ENCODE data around the gene PRPSAP1.

The PRPSAP1 gene

DNA sequence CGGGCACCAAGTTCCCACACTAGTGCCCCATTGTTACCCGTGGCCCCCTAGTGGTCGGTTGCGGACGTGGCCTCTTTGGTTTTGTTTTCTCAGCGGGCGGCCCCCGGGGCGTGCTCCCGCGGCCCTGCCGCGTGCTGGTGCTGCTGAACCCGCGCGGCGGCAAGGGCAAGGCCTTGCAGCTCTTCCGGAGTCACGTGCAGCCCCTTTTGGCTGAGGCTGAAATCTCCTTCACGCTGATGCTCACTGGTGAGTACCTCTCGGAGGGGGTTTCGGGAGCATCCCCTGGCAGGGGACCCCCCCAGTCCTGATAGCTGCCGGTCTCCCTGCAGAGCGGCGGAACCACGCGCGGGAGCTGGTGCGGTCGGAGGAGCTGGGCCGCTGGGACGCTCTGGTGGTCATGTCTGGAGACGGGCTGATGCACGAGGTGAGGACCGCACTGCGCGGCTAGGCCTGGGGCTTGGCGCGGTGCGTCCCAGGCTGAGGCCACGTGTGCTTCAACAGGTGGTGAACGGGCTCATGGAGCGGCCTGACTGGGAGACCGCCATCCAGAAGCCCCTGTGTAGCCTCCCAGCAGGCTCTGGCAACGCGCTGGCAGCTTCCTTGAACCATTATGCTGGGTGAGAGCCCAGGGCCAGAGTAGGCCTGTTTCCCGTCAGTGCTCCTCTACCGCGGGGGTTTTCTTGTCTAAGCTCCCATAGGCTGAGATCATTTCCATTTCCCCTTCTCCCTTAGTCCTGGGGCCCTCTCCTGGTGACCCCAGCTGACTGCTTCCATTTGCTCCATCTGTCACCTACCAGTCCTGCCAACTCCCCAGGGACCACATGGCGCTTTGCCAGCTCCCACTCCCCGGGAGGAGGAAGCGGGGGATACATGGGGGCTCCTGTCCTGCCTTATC is 32.4 kb upstream of the PRPSAP1 start:
- TF ChIP-seq CEBPB (IDR thresholded peaks at IDR 0.05) (no peak), NFIC (IDR thresholded peaks at IDR 0.05) (no peak), TCF12 (IDR thresholded peaks at IDR 0.05; ENCODE audit: low read depth) (no peak; the same call in 1 of the 2 replicates), MAX (IDR thresholded peaks at IDR 0.05) (peak; percentile 93), TAF1 (IDR thresholded peaks at IDR 0.05; ENCODE audit: low read depth) (no peak), ZBTB7A (IDR thresholded peaks at IDR 0.05; ENCODE audit: low read depth) (0 out of 2 replicates have a peak, but pooled peaks have one; percentile 18), CREB1 (IDR thresholded peaks at IDR 0.05; ENCODE audit: low read depth) (no peak), EP300 (IDR thresholded peaks at IDR 0.05; ENCODE audit: borderline replicate concordance) (no peak), TEAD4 (IDR thresholded peaks at IDR 0.05) (no peak), YY1 (IDR thresholded peaks at IDR 0.05; ENCODE audit: low read depth) (no peak), RAD21 (IDR thresholded peaks at IDR 0.05; ENCODE audit: low read depth) (peak; percentile 50), EGR1 (IDR thresholded peaks at IDR 0.05) (no peak), FOXM1 (IDR thresholded peaks at IDR 0.05; ENCODE audit: borderline replicate concordance, low read depth) (no peak)
- TF ChIP-seq, protein P1, sequence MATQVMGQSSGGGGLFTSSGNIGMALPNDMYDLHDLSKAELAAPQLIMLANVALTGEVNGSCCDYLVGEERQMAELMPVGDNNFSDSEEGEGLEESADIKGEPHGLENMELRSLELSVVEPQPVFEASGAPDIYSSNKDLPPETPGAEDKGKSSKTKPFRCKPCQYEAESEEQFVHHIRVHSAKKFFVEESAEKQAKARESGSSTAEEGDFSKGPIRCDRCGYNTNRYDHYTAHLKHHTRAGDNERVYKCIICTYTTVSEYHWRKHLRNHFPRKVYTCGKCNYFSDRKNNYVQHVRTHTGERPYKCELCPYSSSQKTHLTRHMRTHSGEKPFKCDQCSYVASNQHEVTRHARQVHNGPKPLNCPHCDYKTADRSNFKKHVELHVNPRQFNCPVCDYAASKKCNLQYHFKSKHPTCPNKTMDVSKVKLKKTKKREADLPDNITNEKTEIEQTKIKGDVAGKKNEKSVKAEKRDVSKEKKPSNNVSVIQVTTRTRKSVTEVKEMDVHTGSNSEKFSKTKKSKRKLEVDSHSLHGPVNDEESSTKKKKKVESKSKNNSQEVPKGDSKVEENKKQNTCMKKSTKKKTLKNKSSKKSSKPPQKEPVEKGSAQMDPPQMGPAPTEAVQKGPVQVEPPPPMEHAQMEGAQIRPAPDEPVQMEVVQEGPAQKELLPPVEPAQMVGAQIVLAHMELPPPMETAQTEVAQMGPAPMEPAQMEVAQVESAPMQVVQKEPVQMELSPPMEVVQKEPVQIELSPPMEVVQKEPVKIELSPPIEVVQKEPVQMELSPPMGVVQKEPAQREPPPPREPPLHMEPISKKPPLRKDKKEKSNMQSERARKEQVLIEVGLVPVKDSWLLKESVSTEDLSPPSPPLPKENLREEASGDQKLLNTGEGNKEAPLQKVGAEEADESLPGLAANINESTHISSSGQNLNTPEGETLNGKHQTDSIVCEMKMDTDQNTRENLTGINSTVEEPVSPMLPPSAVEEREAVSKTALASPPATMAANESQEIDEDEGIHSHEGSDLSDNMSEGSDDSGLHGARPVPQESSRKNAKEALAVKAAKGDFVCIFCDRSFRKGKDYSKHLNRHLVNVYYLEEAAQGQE (IDR thresholded peaks at IDR 0.05; ENCODE audit: low read depth), result no peak
- TF ChIP-seq, protein P2, sequence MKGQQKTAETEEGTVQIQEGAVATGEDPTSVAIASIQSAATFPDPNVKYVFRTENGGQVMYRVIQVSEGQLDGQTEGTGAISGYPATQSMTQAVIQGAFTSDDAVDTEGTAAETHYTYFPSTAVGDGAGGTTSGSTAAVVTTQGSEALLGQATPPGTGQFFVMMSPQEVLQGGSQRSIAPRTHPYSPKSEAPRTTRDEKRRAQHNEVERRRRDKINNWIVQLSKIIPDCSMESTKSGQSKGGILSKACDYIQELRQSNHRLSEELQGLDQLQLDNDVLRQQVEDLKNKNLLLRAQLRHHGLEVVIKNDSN (IDR thresholded peaks at IDR 0.05), result peak; percentile 64

- TF ChIP-seq CREB1 (IDR thresholded peaks at IDR 0.05; ENCODE audit: low read depth) (no peak), ZBTB7A (IDR thresholded peaks at IDR 0.05; ENCODE audit: low read depth) (peak; percentile 36; the same call in 1 of the 2 replicates), EP300 (IDR thresholded peaks at IDR 0.05; ENCODE audit: borderline replicate concordance) (no peak)
These were observed 31.5 kb upstream of the PRPSAP1 start for GRCh38 chr17:76384987-76385891.

- no peak for TF ChIP-seq RAD21 (IDR thresholded peaks at IDR 0.05; ENCODE audit: low read depth)
- TF ChIP-seq EP300 (IDR thresholded peaks at IDR 0.05; ENCODE audit: borderline replicate concordance), result no peak
- TF ChIP-seq FOXM1 (IDR thresholded peaks at IDR 0.05; ENCODE audit: borderline replicate concordance, low read depth), result no peak
- 0 out of 2 replicates have a peak, but pooled peaks have one; percentile 11 for TF ChIP-seq EGR1 (IDR thresholded peaks at IDR 0.05)
- TF ChIP-seq TAF1 (IDR thresholded peaks at IDR 0.05; ENCODE audit: low read depth), result peak; percentile 63; the same call in 1 of the 2 replicates
- peak; percentile 50 for TF ChIP-seq MAX (IDR thresholded peaks at IDR 0.05)
These were observed 30.7 kb upstream of the PRPSAP1 start, which contains the start of gene SPHK1 for GRCh38 chr17:76384222-76384986. Gene SPHK1 (plus strand): TSS chr17:76384609. CDS start chr17:76385645, 1,036 bp downstream.

GRCh38 chr17:76383546-76384221 is 30.0 kb upstream of the PRPSAP1 start:
- TF ChIP-seq EGR1 (IDR thresholded peaks at IDR 0.05) (peak; percentile 59), ZBTB7A (IDR thresholded peaks at IDR 0.05; ENCODE audit: low read depth) (peak; percentile 48; the same call in 1 of the 2 replicates)
- TF ChIP-seq, protein P2 (IDR thresholded peaks at IDR 0.05), result no peak

DNA sequence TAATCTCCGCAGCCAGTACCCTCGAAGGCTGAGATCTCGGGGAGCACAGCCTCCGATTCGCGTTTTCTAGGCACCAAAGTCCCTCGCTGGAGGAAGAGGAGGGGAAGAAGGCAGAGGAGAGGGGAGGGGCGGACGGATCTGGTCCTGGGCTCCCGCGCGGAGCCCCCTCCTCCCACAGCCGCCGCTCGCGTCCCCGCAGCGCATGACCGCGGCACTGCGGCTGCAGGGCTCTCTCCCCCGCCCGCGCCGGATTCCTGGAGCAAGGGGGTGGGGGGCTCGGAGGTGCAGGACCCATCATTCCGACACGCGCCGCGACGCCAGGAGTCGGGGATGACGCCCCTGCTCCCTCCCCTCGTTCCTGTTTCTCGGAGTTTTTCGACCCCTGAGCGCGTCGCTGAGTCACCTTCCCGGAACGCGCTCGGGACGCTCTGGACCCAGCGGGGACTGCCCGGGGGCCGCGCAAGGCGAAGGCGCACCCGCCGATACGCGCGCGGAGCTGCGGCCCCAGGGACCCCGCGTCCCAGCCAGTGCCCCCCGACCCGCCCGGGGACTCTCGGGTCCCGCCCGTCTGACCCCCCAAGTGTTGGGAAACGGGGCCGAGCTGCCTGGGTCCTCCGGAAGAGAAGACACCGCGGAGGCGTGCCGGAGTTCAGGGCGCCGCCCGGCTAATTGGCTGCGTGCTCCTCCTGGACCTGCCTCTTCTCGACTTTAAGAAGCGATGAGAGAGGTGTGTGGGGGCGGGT is 29.3 kb upstream of the PRPSAP1 start:
- no peak for TF ChIP-seq FOXM1 (IDR thresholded peaks at IDR 0.05; ENCODE audit: borderline replicate concordance, low read depth)
- TF ChIP-seq MAX (IDR thresholded peaks at IDR 0.05), result no peak; the same call in 1 of the 2 replicates
- TF ChIP-seq EP300 (IDR thresholded peaks at IDR 0.05; ENCODE audit: borderline replicate concordance), result no peak
- TF ChIP-seq ZBTB7A (IDR thresholded peaks at IDR 0.05; ENCODE audit: low read depth), result peak; percentile 66
- TF ChIP-seq TEAD4 (IDR thresholded peaks at IDR 0.05), result 0 out of 2 replicates have a peak, but pooled peaks have one; percentile 42
- TF ChIP-seq RAD21 (IDR thresholded peaks at IDR 0.05; ENCODE audit: low read depth), result no peak
